Measurements from ENCODE around the gene POLR1A. TPM values are rescaled to one million over a fixed set of nuclear protein-coding genes. Genes with fewer than 3 reads are reported as not detected.

POLR1A gene
- total RNA-seq, 1 experiment from 2014 or later: 62.7 TPM

DNA sequence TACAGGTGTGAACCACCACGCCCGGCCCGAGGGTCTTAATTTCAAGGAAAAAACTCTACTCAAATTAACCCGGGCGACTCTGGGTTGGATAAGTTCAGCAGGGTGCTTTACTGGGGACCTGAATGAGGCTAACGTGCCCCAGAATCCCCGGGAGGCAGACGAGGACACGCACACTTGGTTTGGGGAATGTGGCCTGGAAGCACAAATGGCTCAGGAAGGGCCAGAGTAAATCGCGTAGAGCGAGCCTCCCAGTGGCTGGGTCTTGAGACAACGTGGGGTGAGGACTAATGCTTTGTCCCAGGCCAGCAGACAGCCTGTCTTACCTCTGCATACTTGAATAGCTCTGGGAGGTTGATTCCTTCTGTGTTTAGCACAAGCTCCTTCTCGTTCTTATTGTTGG, 75.8 kb downstream of the POLR1A start:
- Mint-ChIP-seq H3K36me3 (ENCODE audit: insufficient read depth in 1 of 3, low read depth in 3 of 3) (peaks cover 41 to 97% (median 88%) of the 10 kb centered on the region in 3 experiments; a peak in 6 of 7 replicates), H3K4me3 (no peak overlapping the region), H3K4me1 (no peaks in the 10 kb centered on the region), H3K9me3 (no peaks in the 10 kb centered on the region; a peak in 1 of 5 replicates), H3K27ac (no peak overlapping the region), H3K27me3 (ENCODE audit: low read depth) (no peaks in the 10 kb centered on the region)
- Histone ChIP-seq H3K9ac (ENCODE audit: extremely low read depth, insufficient read length, low read length) (no peak overlapping the region), H3K27ac (ENCODE audit: insufficient read length, low read depth, low read length) (no peak overlapping the region), H2BK120ac (ENCODE audit: low read depth, low read length, poor library complexity, severe bottlenecking) (no peak overlapping the region), H2AK5ac (ENCODE audit: insufficient read length, low read length) (no peak overlapping the region), H3K14ac (ENCODE audit: insufficient read depth, low read length) (no peak overlapping the region), H3K23ac (ENCODE audit: insufficient read length, low read depth, low read length) (no peak overlapping the region), H4K8ac (replicated peaks; ENCODE audit: insufficient read length, low read depth, low read length) (no peak overlapping the region), H2AFZ (ENCODE audit: low read length) (no peak overlapping the region), H2BK12ac (ENCODE audit: insufficient read length, low read depth, low read length) (no peak overlapping the region), H3K4me1 (ENCODE audit: insufficient read depth, low read length) (no peaks in the 10 kb centered on the region), H3K4ac (ENCODE audit: low read depth, low read length) (no peak overlapping the region), H3K18ac (ENCODE audit: insufficient read length, low read depth, low read length) (no peak overlapping the region), H3K79me2 (ENCODE audit: insufficient read depth, low read length) (no peaks in the 10 kb centered on the region), H2BK15ac (ENCODE audit: low read depth, low read length) (no peak overlapping the region), H3K27me3 (ENCODE audit: insufficient read depth, low read length) (no peaks in the 10 kb centered on the region), H3K56ac (ENCODE audit: insufficient read length, low read depth, low read length) (no peak overlapping the region), H2BK20ac (ENCODE audit: low read depth, low read length, poor library complexity, severe bottlenecking) (no peak overlapping the region), H4K5ac (ENCODE audit: insufficient read length, low read depth, low read length) (no peak overlapping the region), H3K79me1 (ENCODE audit: insufficient read depth, low read depth, low read length, poor library complexity, severe bottlenecking) (no peaks in the 10 kb centered on the region), H3K4me2 (ENCODE audit: insufficient read depth, insufficient read length, low read length) (no peak overlapping the region), H3K9me3 (ENCODE audit: control insufficient read depth, low read depth, low read length) (no peaks in the 10 kb centered on the region), H3K23me2 (ENCODE audit: insufficient read length, low read depth, low read length, poor library complexity, severe bottlenecking) (no peaks in the 10 kb centered on the region), H4K91ac (ENCODE audit: insufficient read length, low read depth, low read length) (no peak overlapping the region), H3T11ph (ENCODE audit: low read length) (no peak overlapping the region), H4K20me1 (ENCODE audit: control insufficient read depth, insufficient read depth, insufficient read length) (no peaks in the 10 kb centered on the region), H2BK5ac (ENCODE audit: insufficient read length, low read length) (no peak overlapping the region)
- TF ChIP-seq, protein P1, sequence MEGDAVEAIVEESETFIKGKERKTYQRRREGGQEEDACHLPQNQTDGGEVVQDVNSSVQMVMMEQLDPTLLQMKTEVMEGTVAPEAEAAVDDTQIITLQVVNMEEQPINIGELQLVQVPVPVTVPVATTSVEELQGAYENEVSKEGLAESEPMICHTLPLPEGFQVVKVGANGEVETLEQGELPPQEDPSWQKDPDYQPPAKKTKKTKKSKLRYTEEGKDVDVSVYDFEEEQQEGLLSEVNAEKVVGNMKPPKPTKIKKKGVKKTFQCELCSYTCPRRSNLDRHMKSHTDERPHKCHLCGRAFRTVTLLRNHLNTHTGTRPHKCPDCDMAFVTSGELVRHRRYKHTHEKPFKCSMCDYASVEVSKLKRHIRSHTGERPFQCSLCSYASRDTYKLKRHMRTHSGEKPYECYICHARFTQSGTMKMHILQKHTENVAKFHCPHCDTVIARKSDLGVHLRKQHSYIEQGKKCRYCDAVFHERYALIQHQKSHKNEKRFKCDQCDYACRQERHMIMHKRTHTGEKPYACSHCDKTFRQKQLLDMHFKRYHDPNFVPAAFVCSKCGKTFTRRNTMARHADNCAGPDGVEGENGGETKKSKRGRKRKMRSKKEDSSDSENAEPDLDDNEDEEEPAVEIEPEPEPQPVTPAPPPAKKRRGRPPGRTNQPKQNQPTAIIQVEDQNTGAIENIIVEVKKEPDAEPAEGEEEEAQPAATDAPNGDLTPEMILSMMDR (conservative IDR thresholded peaks at IDR 0.05): no peak
- no CpG with 5 or more reads among the region's 14 CpGs for WGBS (ENCODE audit: extremely low coverage, insufficient read length, low lambda C conversion rate)
- DNase-seq: no peak
